ENCODE measurements around the gene MSRB3.

DNA sequence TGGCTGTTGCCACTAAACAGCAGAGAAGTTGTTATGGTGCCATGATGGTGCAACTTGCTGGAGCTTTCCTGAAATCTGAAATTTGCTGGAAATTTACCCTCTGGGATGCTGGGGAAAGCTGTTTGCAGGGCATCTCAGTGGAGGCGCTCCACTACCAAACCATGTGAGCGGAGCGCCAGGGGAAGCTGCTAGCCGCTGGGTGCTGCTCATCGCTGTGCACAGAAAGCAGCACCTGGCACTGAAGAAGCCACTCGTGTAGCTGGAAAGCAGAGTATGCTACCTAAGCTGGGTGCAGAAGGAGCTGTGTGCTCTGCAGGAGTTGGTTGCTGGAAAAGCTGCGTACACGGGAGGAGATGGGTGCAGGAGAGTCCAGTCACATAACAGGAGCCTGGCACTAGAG lies 53.0 kb downstream of the MSRB3 start:
- TF ChIP-seq, protein P1, sequence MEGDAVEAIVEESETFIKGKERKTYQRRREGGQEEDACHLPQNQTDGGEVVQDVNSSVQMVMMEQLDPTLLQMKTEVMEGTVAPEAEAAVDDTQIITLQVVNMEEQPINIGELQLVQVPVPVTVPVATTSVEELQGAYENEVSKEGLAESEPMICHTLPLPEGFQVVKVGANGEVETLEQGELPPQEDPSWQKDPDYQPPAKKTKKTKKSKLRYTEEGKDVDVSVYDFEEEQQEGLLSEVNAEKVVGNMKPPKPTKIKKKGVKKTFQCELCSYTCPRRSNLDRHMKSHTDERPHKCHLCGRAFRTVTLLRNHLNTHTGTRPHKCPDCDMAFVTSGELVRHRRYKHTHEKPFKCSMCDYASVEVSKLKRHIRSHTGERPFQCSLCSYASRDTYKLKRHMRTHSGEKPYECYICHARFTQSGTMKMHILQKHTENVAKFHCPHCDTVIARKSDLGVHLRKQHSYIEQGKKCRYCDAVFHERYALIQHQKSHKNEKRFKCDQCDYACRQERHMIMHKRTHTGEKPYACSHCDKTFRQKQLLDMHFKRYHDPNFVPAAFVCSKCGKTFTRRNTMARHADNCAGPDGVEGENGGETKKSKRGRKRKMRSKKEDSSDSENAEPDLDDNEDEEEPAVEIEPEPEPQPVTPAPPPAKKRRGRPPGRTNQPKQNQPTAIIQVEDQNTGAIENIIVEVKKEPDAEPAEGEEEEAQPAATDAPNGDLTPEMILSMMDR (IDR thresholded peaks at IDR 0.05; ENCODE audit: poor library complexity, severe bottlenecking): no peak
- TF ChIP-seq EP300 (conservative IDR thresholded peaks at IDR 0.05; ENCODE audit: poor library complexity, severe bottlenecking): no peak
- no peak for TF ChIP-seq EZH2 (IDR thresholded peaks at IDR 0.05; ENCODE audit: borderline replicate concordance, insufficient read depth, low read length, poor library complexity, severe bottlenecking)
